ENCODE data around the gene AMMECR1.

DNA sequence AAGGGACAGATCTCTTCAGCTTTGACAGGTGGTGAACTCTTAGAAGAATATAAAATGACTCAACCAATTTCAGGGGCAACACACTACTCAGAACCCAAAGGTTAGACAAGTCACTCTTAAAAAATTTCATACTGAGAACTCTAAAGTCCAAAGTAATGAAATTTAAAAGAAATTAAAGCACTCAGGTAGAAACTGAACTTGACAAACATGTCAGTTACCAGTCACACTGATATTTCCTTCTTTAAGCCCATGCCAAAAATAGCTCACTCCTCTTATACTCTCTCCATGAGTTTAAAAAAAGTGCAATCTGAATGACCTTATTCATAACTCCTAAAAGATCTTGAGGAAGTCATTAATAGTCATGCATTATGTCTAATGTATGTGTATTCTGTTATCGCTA lies 40.3 kb downstream of the AMMECR1 start:
- TF ChIP-seq EZH2 (IDR thresholded peaks at IDR 0.05; ENCODE audit: borderline replicate concordance, insufficient read depth, low read length, poor library complexity, severe bottlenecking) (no peak), EP300 (conservative IDR thresholded peaks at IDR 0.05; ENCODE audit: poor library complexity, severe bottlenecking) (no peak), SMC3 (conservative IDR thresholded peaks at IDR 0.05; ENCODE audit: poor library complexity) (no peak), TAF1 (IDR thresholded peaks at IDR 0.05; ENCODE audit: low read depth) (no peak)
- TF ChIP-seq, protein P1, sequence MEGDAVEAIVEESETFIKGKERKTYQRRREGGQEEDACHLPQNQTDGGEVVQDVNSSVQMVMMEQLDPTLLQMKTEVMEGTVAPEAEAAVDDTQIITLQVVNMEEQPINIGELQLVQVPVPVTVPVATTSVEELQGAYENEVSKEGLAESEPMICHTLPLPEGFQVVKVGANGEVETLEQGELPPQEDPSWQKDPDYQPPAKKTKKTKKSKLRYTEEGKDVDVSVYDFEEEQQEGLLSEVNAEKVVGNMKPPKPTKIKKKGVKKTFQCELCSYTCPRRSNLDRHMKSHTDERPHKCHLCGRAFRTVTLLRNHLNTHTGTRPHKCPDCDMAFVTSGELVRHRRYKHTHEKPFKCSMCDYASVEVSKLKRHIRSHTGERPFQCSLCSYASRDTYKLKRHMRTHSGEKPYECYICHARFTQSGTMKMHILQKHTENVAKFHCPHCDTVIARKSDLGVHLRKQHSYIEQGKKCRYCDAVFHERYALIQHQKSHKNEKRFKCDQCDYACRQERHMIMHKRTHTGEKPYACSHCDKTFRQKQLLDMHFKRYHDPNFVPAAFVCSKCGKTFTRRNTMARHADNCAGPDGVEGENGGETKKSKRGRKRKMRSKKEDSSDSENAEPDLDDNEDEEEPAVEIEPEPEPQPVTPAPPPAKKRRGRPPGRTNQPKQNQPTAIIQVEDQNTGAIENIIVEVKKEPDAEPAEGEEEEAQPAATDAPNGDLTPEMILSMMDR (IDR thresholded peaks at IDR 0.05; ENCODE audit: poor library complexity, severe bottlenecking): no peak

Measured in neural cell (in vitro differentiated cells).